Activated CD8-positive, alpha-beta T cell treated with anti-CD3 and anti-CD28 coated beads, Interleukin-2, amount 10 ng/mL, durations not matched to agents 7 days and 5 days (primary cell): ENCODE measurements around the gene KCNJ10. TPM values are rescaled to one million over a fixed set of nuclear protein-coding genes. Genes with fewer than 3 reads are reported as not detected.

ENCODE experiments used
- ATAC-seq: fragments of 150-1000 bp; cut with Tn5 transposase; one replicate; pipeline ENCODE4 v1.10.0; 2021; ENCODE audit warnings: moderate library complexity
- CTCF ChIA-PET: fragments of 350-600 bp; sonication (Branson Sonifier 250); formaldehyde crosslinking; loops from one replicate; lab custom pipeline; 2021; ENCODE audit warnings: antibody characterized with exemption; lab: Charles Lee
- POLR2A ChIA-PET: fragments of 350-600 bp; sonication (Branson Sonifier 250); formaldehyde crosslinking; loops from one replicate; lab custom pipeline; 2021; ENCODE audit warnings: antibody characterized with exemption; lab: Charles Lee
- DNase-seq: peaks from one replicate; pipeline ENCODE4 v3.0.0-alpha.2; 2020
- H3K27ac Mint-ChIP-seq: one replicate; pipeline ENCODE4 v1.8.0; 2021; ENCODE audit warnings: mild to moderate bottlenecking, mixed read lengths
- H3K27me3 Mint-ChIP-seq: one replicate; pipeline ENCODE4 v1.8.0; 2021; ENCODE audit warnings: low read depth, mixed read lengths
- H3K36me3 Mint-ChIP-seq: one replicate; pipeline ENCODE4 v1.8.0; 2021; ENCODE audit warnings: low read depth, mixed read lengths
- H3K4me1 Mint-ChIP-seq: one replicate; pipeline ENCODE4 v1.8.0; 2021; ENCODE audit warnings: low read depth, mixed read lengths
- H3K4me3 Mint-ChIP-seq: one replicate; pipeline ENCODE4 v1.8.0; 2021; ENCODE audit warnings: mild to moderate bottlenecking, mixed read lengths
- H3K9me3 Mint-ChIP-seq: one replicate; pipeline ENCODE4 v1.8.0; 2022; ENCODE audit warnings: mixed read lengths; ENCODE audit not compliant: insufficient read depth
- total RNA-seq, 2 experiments: library from RNA; stranded (reverse); gene quantifications; one replicate each; pipeline ENCODE4 v1.2.3, GENCODE V29; 2021

Gene KCNJ10
- total RNA-seq, 2 experiments from 2014 or later, result not detected

GRCh38 chr1:159973350-159973940 is 96.5 kb downstream of the KCNJ10 start:
- Mint-ChIP-seq H3K27me3 (peaks cover 24% of the 10 kb centered on the region), H3K4me3 (no peak overlapping the region), H3K27ac (no peak overlapping the region), H3K9me3 (no peaks in the 10 kb centered on the region), H3K36me3 (no peaks in the 10 kb centered on the region), H3K4me1 (no peaks in the 10 kb centered on the region)
- DNase-seq (no peak), ATAC-seq (no peak)
- ChIA-PET POLR2A (no interaction called here), CTCF (interaction anchor here (3.0 kb wide), 1 partner anchor 33 kb away, joined by 15 read pairs; no protein-coding TSS in a partner anchor)

- POLR2A ChIA-PET, result interaction anchor here (0.6 kb wide), 1 partner anchor 1799 kb away, joined by 3 read pairs; no protein-coding TSS in a partner anchor
- ATAC-seq (no peak), DNase-seq (no peak)
- Mint-ChIP-seq H3K27ac (no peak overlapping the region), H3K27me3 (peaks cover 22% of the 10 kb centered on the region), H3K4me3 (no peak overlapping the region), H3K4me1 (no peaks in the 10 kb centered on the region), H3K9me3 (no peaks in the 10 kb centered on the region), H3K36me3 (no peaks in the 10 kb centered on the region)
- CTCF ChIA-PET, result interaction anchor here (3.0 kb wide), 1 partner anchor 34 kb away, joined by 15 read pairs; no protein-coding TSS in a partner anchor
These were observed 97.3 kb downstream of the KCNJ10 start for GRCh38 chr1:159972443-159973205.

- CTCF ChIA-PET, result interaction anchor here (0.8 to 3.2 kb wide), 2 partner anchors 24 to 36 kb away, joined by 3 to 12 read pairs; no protein-coding TSS in a partner anchor
- H3K27me3 Mint-ChIP-seq, result peaks cover 20% of the 10 kb centered on the region
These were observed 99.0 kb downstream of the KCNJ10 start for GRCh38 chr1:159970932-159971342.

GRCh38 chr1:159968901-159969300 is 101.1 kb downstream of the KCNJ10 start:
- H3K27me3 Mint-ChIP-seq, result peaks cover 31% of the 10 kb centered on the region
- no peak for DNase-seq
- H3K4me3 Mint-ChIP-seq, result no peak overlapping the region
- no peaks in the 10 kb centered on the region for H3K36me3 Mint-ChIP-seq
- H3K9me3 Mint-ChIP-seq, result no peaks in the 10 kb centered on the region
- ATAC-seq, result no peak
- ChIA-PET CTCF (interaction anchor here (3.2 kb wide), 1 partner anchor 39 kb away, joined by 12 read pairs; no protein-coding TSS in a partner anchor), POLR2A (no interaction called here)
- H3K27ac Mint-ChIP-seq, result no peak overlapping the region
- no peaks in the 10 kb centered on the region for H3K4me1 Mint-ChIP-seq

More at GRCh38 chr1:159970932-159971342, 99.0 kb downstream of the KCNJ10 start:
- Mint-ChIP-seq H3K4me3 (no peak overlapping the region), H3K36me3 (no peaks in the 10 kb centered on the region), H3K4me1 (no peaks in the 10 kb centered on the region), H3K27ac (no peak overlapping the region), H3K9me3 (no peaks in the 10 kb centered on the region)
- POLR2A ChIA-PET, result no interaction called here
- ATAC-seq (no peak), DNase-seq (no peak)

- H3K36me3 Mint-ChIP-seq, result no peaks in the 10 kb centered on the region
These were observed 104.7 kb downstream of the KCNJ10 start for GRCh38 chr1:159965263-159965662.

GRCh38 chr1:159964144-159964543 is 105.8 kb downstream of the KCNJ10 start:
- Mint-ChIP-seq H3K36me3 (no peaks in the 10 kb centered on the region), H3K4me1 (no peaks in the 10 kb centered on the region), H3K27ac (no peak overlapping the region), H3K9me3 (no peaks in the 10 kb centered on the region), H3K4me3 (no peak overlapping the region), H3K27me3 (peaks cover 36% of the 10 kb centered on the region)
- ATAC-seq (no peak), DNase-seq (no peak)
- ChIA-PET POLR2A (no interaction called here), CTCF (interaction anchor here (2.4 kb wide), 1 partner anchor 44 kb away, joined by 6 read pairs; no protein-coding TSS in a partner anchor)

More at GRCh38 chr1:159965263-159965662, 104.7 kb downstream of the KCNJ10 start:
- Mint-ChIP-seq H3K4me1 (no peaks in the 10 kb centered on the region), H3K27me3 (peaks cover 31% of the 10 kb centered on the region), H3K9me3 (no peaks in the 10 kb centered on the region), H3K4me3 (no peak overlapping the region), H3K27ac (no peak overlapping the region)
- no peak for DNase-seq
- POLR2A ChIA-PET, result no interaction called here
- ATAC-seq, result no peak
- CTCF ChIA-PET, result interaction anchor here (0.8 to 2.4 kb wide), 3 partner anchors 40 to 42 kb away, joined by 3 to 6 read pairs (median 4); no protein-coding TSS in a partner anchor

GRCh38 chr1:159962176-159962575 is 107.8 kb downstream of the KCNJ10 start:
- Mint-ChIP-seq H3K4me3 (no peak overlapping the region), H3K4me1 (no peaks in the 10 kb centered on the region), H3K9me3 (no peaks in the 10 kb centered on the region), H3K27ac (no peak overlapping the region), H3K36me3 (no peaks in the 10 kb centered on the region), H3K27me3 (peaks cover 24% of the 10 kb centered on the region)
- ATAC-seq, result no peak
- no peak for DNase-seq
- ChIA-PET POLR2A (no interaction called here), CTCF (no interaction called here)

GRCh38 chr1:159961636-159962035 is 108.3 kb downstream of the KCNJ10 start:
- H3K36me3 Mint-ChIP-seq, result no peaks in the 10 kb centered on the region
- CTCF ChIA-PET, result no interaction called here
- H3K4me3 Mint-ChIP-seq, result no peak overlapping the region
- ATAC-seq, result no peak
- POLR2A ChIA-PET, result interaction anchor here (0.6 kb wide), 1 partner anchor 35 kb away, joined by 3 read pairs; no protein-coding TSS in a partner anchor
- H3K9me3 Mint-ChIP-seq, result no peaks in the 10 kb centered on the region
- no peak overlapping the region for H3K27ac Mint-ChIP-seq
- peaks cover 22% of the 10 kb centered on the region for H3K27me3 Mint-ChIP-seq
- DNase-seq, result no peak
- no peaks in the 10 kb centered on the region for H3K4me1 Mint-ChIP-seq

- POLR2A ChIA-PET, result interaction anchor here (0.6 kb wide), 1 partner anchor 34 kb away, joined by 3 read pairs; no protein-coding TSS in a partner anchor
- DNase-seq, result no peak
- Mint-ChIP-seq H3K4me1 (no peaks in the 10 kb centered on the region), H3K4me3 (no peak overlapping the region), H3K27me3 (peaks cover 24% of the 10 kb centered on the region), H3K9me3 (no peaks in the 10 kb centered on the region), H3K27ac (no peak overlapping the region), H3K36me3 (no peaks in the 10 kb centered on the region)
- no peak for ATAC-seq
- CTCF ChIA-PET, result no interaction called here
These were observed 109.1 kb downstream of the KCNJ10 start for GRCh38 chr1:159960721-159961381.

- Mint-ChIP-seq H3K27ac (no peak overlapping the region), H3K9me3 (no peaks in the 10 kb centered on the region), H3K4me3 (no peak overlapping the region), H3K4me1 (no peaks in the 10 kb centered on the region), H3K27me3 (peaks cover 22% of the 10 kb centered on the region), H3K36me3 (no peaks in the 10 kb centered on the region)
- no peak for ATAC-seq
- ChIA-PET POLR2A (no interaction called here), CTCF (interaction anchor here (2.6 kb wide), 1 partner anchor 47 kb away, joined by 17 read pairs; no protein-coding TSS in a partner anchor)
- no peak for DNase-seq
These were observed 110.5 kb downstream of the KCNJ10 start for GRCh38 chr1:159959451-159959850.

GRCh38 chr1:159958719-159959380 is 111.1 kb downstream of the KCNJ10 start:
- ChIA-PET CTCF (interaction anchor here (0.8 to 2.6 kb wide), 3 partner anchors 48 to 333 kb away, joined by 3 to 17 read pairs (median 4); no protein-coding TSS in a partner anchor), POLR2A (no interaction called here)
- Mint-ChIP-seq H3K36me3 (no peaks in the 10 kb centered on the region), H3K9me3 (no peaks in the 10 kb centered on the region), H3K27ac (no peak overlapping the region), H3K4me1 (no peaks in the 10 kb centered on the region), H3K27me3 (peaks cover 26% of the 10 kb centered on the region), H3K4me3 (no peak overlapping the region)
- no peak for DNase-seq
- no peak for ATAC-seq
